Stimulated activated naive B cell treated with anti-CD40 and anti-IgM and Interleukin-4, amounts not matched to agents 10 μg/mL and 1 μg/mL and 100 μg/mL, for 72 hours (primary cell): ENCODE results near the gene KLK6.
A peak's percentile ranks its signal among the peaks of the same experiment; 100 is the strongest.
"Not testable (repeated sequence)": the region's sequence is repeated elsewhere in the genome, so short reads cannot be mapped to it uniquely, and the experiment has no call there.

Experiments
- ATAC-seq, 2 donors: fragments of 150-1000 bp; cut with Tn5 transposase; replicated peaks; 2 replicates each; pipeline ENCODE4 v1.10.0; 2021; ENCODE audit warnings: moderate library complexity in 1 of 2
- DNase-seq: peaks from one replicate; pipeline ENCODE4 v3.0.0; 2021
- H3K27ac Mint-ChIP-seq: one replicate; pipeline ENCODE4 v1.8.0; 2022; ENCODE audit warnings: mild to moderate bottlenecking, mixed read lengths
- H3K27me3 Mint-ChIP-seq, 2 donors: one replicate each; pipeline ENCODE4 v1.8.0; 2022; ENCODE audit warnings: mixed read lengths in 2 of 2
- H3K36me3 Mint-ChIP-seq, 2 donors: one replicate each; pipeline ENCODE4 v1.8.0; 2022; ENCODE audit warnings: mixed read lengths in 2 of 2, mild to moderate bottlenecking in 1 of 2
- H3K4me1 Mint-ChIP-seq, 2 donors: one replicate each; pipeline ENCODE4 v1.8.0; 2022; ENCODE audit warnings: mixed read lengths in 2 of 2, mild to moderate bottlenecking in 1 of 2
- H3K4me3 Mint-ChIP-seq, 2 donors: one replicate each; pipeline ENCODE4 v1.8.0; 2022; ENCODE audit warnings: mild to moderate bottlenecking in 2 of 2, mixed read lengths in 2 of 2, moderate library complexity in 1 of 2
- H3K9me3 Mint-ChIP-seq, 2 donors: one replicate each; pipeline ENCODE4 v1.8.0; 2022; ENCODE audit warnings: mixed read lengths in 2 of 2, mild to moderate bottlenecking in 1 of 2

KLK6 gene

DNA sequence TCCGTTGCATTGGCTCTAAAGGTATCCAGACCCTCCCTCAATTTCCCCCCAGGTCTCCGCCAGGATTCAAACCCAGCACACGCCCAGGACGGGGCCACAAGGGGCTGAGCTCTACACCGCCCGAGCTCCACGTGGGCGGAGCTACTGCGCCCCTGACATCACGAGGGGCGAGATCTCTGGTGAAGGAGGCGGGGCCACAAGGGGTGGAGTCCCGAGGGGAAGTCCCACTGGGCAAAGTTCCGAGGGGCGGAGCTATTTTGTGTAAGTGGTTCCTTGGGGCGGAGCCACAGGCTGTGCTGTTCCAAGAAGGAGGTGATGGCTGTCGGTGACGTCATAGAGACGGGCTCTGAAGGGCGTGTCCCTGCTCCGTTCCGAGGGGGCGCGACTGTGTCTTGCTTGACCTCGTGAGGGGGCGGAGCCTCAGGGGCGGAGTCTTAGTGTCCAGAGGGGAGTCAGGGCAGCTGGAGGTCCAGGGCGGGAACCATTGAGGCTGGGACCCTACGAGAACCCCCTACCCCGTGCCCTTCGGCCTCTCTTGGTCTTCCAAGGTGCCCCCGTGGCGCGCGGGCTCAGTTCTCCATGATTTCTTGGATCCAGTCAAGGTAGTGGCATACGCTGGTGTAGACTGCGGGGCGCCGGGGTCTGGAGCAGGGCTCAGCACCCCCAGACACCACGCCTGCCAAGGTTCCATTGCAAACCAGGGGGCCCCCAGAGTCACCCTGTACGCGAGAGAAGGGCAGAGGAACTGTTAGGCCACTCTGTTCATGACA, 33.3 kb upstream of the KLK6 start:
- peaks cover 2 to 5% of the 10 kb centered on the region in 2 donors for H3K4me1 Mint-ChIP-seq
- H3K27ac Mint-ChIP-seq = no peak overlapping the region
- no peak for DNase-seq
- peaks cover 0 to 1% of the 10 kb centered on the region in 2 donors for H3K9me3 Mint-ChIP-seq
- no peak overlapping the region for H3K4me3 Mint-ChIP-seq
- peak; percentile 31 to 42 for ATAC-seq
- peaks cover 60 to 61% of the 10 kb centered on the region in 2 donors for H3K27me3 Mint-ChIP-seq
- no peaks in the 10 kb centered on the region for H3K36me3 Mint-ChIP-seq

- H3K27ac Mint-ChIP-seq = no peak overlapping the region
- DNase-seq (no peak), ATAC-seq (no peak)
- H3K36me3 Mint-ChIP-seq = no peaks in the 10 kb centered on the region
- no peak overlapping the region for H3K4me3 Mint-ChIP-seq
- peaks cover 0 to 1% of the 10 kb centered on the region in 2 donors for H3K9me3 Mint-ChIP-seq
- peaks cover 54 to 62% of the 10 kb centered on the region in 2 donors for H3K27me3 Mint-ChIP-seq
- H3K4me1 Mint-ChIP-seq = peaks cover 2 to 5% of the 10 kb centered on the region in 2 donors
Observed at GRCh38 chr19:51002089-51002532, 32.7 kb upstream of the KLK6 start.

DNA sequence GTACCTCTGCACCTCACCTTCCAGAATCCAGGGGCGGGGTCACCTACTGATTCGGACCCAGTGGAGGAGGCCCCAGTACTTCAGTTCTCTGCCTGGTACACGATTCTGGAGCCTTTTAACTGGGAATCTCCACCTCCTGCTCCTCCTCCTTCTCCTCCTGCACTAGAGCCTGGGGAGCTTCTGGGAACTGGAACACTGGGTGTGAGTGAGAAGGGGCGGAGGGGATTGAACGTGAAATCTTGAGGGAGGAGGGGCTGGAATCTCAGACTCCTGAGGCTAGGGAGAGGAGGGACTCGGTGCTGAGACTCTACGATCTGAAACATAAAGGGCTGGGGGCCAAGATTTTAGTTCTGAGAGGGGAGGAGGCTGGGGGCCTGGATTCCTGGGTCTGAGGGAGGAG, 32.1 kb upstream of the KLK6 start, which contains the start of gene KLK8:
TSS of gene KLK8 (minus strand) at position 90 of the 400 bp plus-strand sequence. CDS start 437 bp downstream, outside the sequence.
- H3K9me3 Mint-ChIP-seq = peaks cover 0 to 3% of the 10 kb centered on the region in 2 donors
- no peak for ATAC-seq
- H3K27me3 Mint-ChIP-seq = peaks cover 58 to 68% of the 10 kb centered on the region in 2 donors
- no peak within 1 kb of the TSS for H3K27ac Mint-ChIP-seq
- no peak within 1 kb of the TSS for H3K4me3 Mint-ChIP-seq
- H3K36me3 Mint-ChIP-seq = no peaks in the 10 kb centered on the region
- peaks cover 2 to 5% of the 10 kb centered on the region in 2 donors for H3K4me1 Mint-ChIP-seq
- no peak for DNase-seq

DNA sequence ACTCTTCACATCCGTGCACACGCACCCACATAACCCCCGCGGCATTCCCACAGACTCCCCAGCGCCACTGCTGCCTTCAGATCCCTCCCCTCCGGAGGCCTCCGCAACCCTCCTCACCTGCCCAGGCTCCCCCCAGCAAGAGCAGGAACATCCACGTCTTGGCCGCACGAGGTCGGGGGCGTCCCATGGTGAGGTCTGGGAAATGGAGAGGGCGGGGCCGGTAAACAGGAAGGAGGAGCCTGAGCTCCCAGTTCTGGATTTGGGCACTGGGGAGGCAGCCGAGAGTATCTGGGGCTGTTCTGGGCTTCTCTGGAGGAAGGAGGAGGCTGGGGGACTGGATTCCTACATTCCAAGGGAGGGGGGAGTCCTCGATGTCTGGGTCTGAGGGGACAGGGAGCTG, 31.6 kb upstream of the KLK6 start:
- Mint-ChIP-seq H3K4me1 (peaks cover 0 to 5% of the 10 kb centered on the region in 2 donors), H3K9me3 (peaks cover 0 to 3% of the 10 kb centered on the region in 2 donors), H3K36me3 (no peaks in the 10 kb centered on the region), H3K27me3 (peaks cover 54 to 69% of the 10 kb centered on the region in 2 donors), H3K27ac (no peak overlapping the region), H3K4me3 (no peak overlapping the region)
- DNase-seq (no peak), ATAC-seq (no peak)

DNA sequence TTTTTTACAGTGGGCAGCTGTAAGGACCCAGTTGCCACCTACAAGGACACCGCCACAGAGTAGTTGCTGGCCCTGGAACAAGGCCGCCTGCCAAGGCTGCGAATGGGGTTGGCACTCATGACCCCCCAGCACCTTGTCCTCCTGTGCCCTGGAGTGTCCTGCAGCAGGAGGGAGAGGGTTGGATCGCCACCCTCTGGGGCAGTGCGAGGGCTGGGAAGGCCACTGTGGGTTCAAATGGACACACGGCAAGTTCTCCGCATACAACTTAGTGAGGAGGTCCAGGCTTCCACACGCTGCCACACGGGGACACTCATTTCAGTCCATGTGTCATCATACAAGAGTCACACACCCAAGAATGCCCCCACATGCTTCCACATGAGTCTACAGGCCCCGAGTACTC, 31.0 kb upstream of the KLK6 start:
- no peak overlapping the region for H3K27ac Mint-ChIP-seq
- H3K4me1 Mint-ChIP-seq = peaks cover 0 to 5% of the 10 kb centered on the region in 2 donors
- peaks cover 52 to 69% of the 10 kb centered on the region in 2 donors for H3K27me3 Mint-ChIP-seq
- ATAC-seq = no peak
- no peaks in the 10 kb centered on the region for H3K36me3 Mint-ChIP-seq
- no peak for DNase-seq
- peaks cover 0 to 3% of the 10 kb centered on the region in 2 donors for H3K9me3 Mint-ChIP-seq
- H3K4me3 Mint-ChIP-seq = no peak overlapping the region

GRCh38 chr19:50998686-50999085, 29.3 kb upstream of the KLK6 start:
- H3K27me3 Mint-ChIP-seq = peaks cover 52 to 62% of the 10 kb centered on the region in 2 donors
- no peak overlapping the region for H3K27ac Mint-ChIP-seq
- peaks cover 0 to 6% of the 10 kb centered on the region in 2 donors for H3K9me3 Mint-ChIP-seq
- no peak for ATAC-seq
- no peaks in the 10 kb centered on the region for H3K36me3 Mint-ChIP-seq
- no peak overlapping the region for H3K4me3 Mint-ChIP-seq
- peaks cover 0 to 5% of the 10 kb centered on the region in 2 donors for H3K4me1 Mint-ChIP-seq
- DNase-seq = no peak

GRCh38 chr19:50998061-50998460, 28.7 kb upstream of the KLK6 start:
- no peak overlapping the region for H3K27ac Mint-ChIP-seq
- no peak overlapping the region for H3K4me3 Mint-ChIP-seq
- H3K4me1 Mint-ChIP-seq = peaks cover 0 to 5% of the 10 kb centered on the region in 2 donors
- H3K9me3 Mint-ChIP-seq = peaks cover 0 to 4% of the 10 kb centered on the region in 2 donors
- peaks cover 49 to 56% of the 10 kb centered on the region in 2 donors for H3K27me3 Mint-ChIP-seq
- no peak for ATAC-seq
- no peaks in the 10 kb centered on the region for H3K36me3 Mint-ChIP-seq
- no peak for DNase-seq

GRCh38 chr19:50994129-50994528, 24.7 kb upstream of the KLK6 start:
- no peak overlapping the region for H3K4me3 Mint-ChIP-seq
- H3K9me3 Mint-ChIP-seq = peaks cover 4 to 6% of the 10 kb centered on the region in 2 donors
- peaks cover 31 to 33% of the 10 kb centered on the region in 2 donors for H3K27me3 Mint-ChIP-seq
- no peaks in the 10 kb centered on the region for H3K36me3 Mint-ChIP-seq
- H3K27ac Mint-ChIP-seq = no peak overlapping the region
- DNase-seq (no peak), ATAC-seq (no peak)
- H3K4me1 Mint-ChIP-seq = no peaks in the 10 kb centered on the region

GRCh38 chr19:50992666-50993035, 23.3 kb upstream of the KLK6 start:
- Mint-ChIP-seq H3K9me3 (peaks cover 4 to 6% of the 10 kb centered on the region in 2 donors), H3K27ac (no peak overlapping the region), H3K36me3 (no peaks in the 10 kb centered on the region), H3K4me1 (no peaks in the 10 kb centered on the region), H3K27me3 (peaks cover 21 to 29% of the 10 kb centered on the region in 2 donors), H3K4me3 (no peak overlapping the region)
- ATAC-seq = no peak
- no peak for DNase-seq

DNA sequence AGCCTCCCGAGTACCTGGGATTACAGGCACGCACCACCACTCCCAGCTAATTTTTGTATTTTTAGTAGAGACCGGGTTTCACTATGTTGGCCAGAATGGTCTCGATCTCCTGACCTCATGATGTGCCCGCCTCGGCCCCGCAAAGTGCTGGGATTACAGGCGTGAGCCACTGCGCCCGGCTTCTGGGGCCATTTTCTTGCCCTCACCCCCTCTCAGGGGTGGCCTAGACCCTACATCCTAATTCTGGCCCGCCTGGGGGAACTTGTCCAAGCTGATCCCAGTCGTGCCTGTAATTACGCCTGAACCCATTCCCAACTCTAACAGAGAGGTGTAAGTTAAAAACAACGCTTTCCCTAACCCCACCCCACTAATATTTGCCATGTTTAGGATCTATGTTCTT, 15.0 kb upstream of the KLK6 start:
- H3K4me1 Mint-ChIP-seq, H3K9me3 Mint-ChIP-seq, H3K4me3 Mint-ChIP-seq, ATAC-seq, H3K36me3 Mint-ChIP-seq, H3K27ac Mint-ChIP-seq, DNase-seq: not testable (repeated sequence)
- H3K27me3 Mint-ChIP-seq = peaks cover 44 to 53% of the 10 kb centered on the region in 2 donors

- H3K4me3 Mint-ChIP-seq = no peak within 1 kb of the TSS
- H3K27me3 Mint-ChIP-seq = peaks cover 47 to 57% of the 10 kb centered on the region in 2 donors
- DNase-seq = no peak
- H3K36me3 Mint-ChIP-seq = no peaks in the 10 kb centered on the region
- H3K4me1 Mint-ChIP-seq = no peaks in the 10 kb centered on the region
- peak; percentile 16 to 20 for ATAC-seq
- H3K9me3 Mint-ChIP-seq = peaks cover 0 to 3% of the 10 kb centered on the region in 2 donors
- H3K27ac Mint-ChIP-seq = no peak within 1 kb of the TSS
Observed at GRCh38 chr19:50983625-50984292, 14.4 kb upstream of the KLK6 start, which contains the start of gene KLK7. Gene KLK7, minus strand, starts transcription at chr19:50983917. Its CDS starts 1,518 bp downstream, at chr19:50982399.

- Mint-ChIP-seq H3K4me1 (no peaks in the 10 kb centered on the region), H3K36me3 (no peaks in the 10 kb centered on the region), H3K27me3 (peaks cover 59 to 60% of the 10 kb centered on the region in 2 donors), H3K4me3 (no peak overlapping the region), H3K9me3 (peaks cover 0 to 3% of the 10 kb centered on the region in 2 donors), H3K27ac (no peak overlapping the region)
- ATAC-seq (no peak), DNase-seq (no peak)
Observed at GRCh38 chr19:50982186-50982585, 12.8 kb upstream of the KLK6 start.

DNA sequence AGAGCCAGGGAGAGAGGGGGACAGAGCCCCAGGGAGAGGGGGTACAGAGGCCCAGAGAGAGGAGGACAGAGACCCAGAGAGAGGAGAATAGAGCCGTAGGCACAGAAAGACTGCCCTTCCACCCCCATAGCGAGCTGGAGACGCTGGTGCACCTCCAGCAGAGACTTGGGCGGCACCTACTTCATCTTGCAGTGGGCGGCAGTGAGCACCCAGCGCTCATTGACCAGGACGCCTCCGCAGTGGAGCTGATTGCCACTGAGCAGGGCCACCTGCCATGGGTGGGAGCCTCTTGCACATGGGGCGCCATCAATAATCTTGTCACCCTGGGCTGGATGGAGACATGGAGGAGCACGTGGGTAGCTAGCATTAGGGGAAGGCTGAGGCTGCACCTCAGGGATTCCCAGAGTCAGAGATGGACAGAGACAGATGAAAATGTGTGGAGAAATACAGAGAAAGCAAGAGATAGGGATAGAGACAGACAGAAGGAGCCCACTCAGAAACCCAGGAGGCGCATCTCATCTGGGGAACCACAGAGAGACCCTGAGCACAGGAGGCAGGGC, 12.3 kb upstream of the KLK6 start:
- Mint-ChIP-seq H3K36me3 (no peaks in the 10 kb centered on the region), H3K4me1 (no peaks in the 10 kb centered on the region), H3K9me3 (peaks cover 0 to 3% of the 10 kb centered on the region in 2 donors), H3K27ac (no peak overlapping the region), H3K4me3 (no peak overlapping the region), H3K27me3 (peaks cover 61 to 62% of the 10 kb centered on the region in 2 donors)
- DNase-seq (no peak), ATAC-seq (no peak)

DNA sequence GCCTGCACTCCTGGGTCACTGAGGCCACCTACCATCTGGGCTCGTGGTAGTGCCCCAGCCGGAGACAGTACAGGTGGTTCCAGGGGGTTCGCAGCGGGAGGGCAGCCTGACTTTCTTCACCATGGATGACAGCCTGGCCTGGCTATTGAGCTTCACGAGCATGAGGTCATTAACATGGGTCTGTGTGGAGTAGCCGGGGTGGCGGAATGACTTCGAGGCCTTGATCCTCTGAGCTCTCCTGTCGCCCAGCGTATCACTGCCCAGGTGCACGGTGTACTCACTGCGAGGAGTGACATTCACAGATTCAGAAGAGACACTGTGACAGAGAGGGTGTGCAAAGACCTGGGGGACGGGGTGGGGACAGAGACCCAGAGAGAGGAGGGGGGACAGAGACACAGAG, 10.8 kb upstream of the KLK6 start:
- Mint-ChIP-seq H3K4me3 (no peak overlapping the region), H3K36me3 (no peaks in the 10 kb centered on the region), H3K4me1 (no peaks in the 10 kb centered on the region), H3K9me3 (peaks cover 0 to 3% of the 10 kb centered on the region in 2 donors), H3K27ac (no peak overlapping the region), H3K27me3 (peaks cover 66 to 67% of the 10 kb centered on the region in 2 donors)
- DNase-seq = no peak
- ATAC-seq = no peak
